ENCODE measurements around the gene GTF3A. TPM values are rescaled to one million over a fixed set of nuclear protein-coding genes. Genes with fewer than 3 reads are reported as not detected.

GTF3A gene
- total RNA-seq (2014; rRNA removed; shearing (Covaris generic)) (109 and 206 TPM in 2 replicates), polyA plus RNA-seq (2016; fragmentation: Nextera tagmentation; extraction: Ambion mirVana) (174 and 190 TPM in 2 replicates)
- long read RNA-seq, transcript GTF3A-201 (9 exons, 1,383 nt) = major isoform, 79 of 102 reads
- long read RNA-seq, partial matches to known transcripts = 9 of 102 reads
- long read RNA-seq, other reads (novel, unspliced or antisense) = 11 of 102 reads

DNA sequence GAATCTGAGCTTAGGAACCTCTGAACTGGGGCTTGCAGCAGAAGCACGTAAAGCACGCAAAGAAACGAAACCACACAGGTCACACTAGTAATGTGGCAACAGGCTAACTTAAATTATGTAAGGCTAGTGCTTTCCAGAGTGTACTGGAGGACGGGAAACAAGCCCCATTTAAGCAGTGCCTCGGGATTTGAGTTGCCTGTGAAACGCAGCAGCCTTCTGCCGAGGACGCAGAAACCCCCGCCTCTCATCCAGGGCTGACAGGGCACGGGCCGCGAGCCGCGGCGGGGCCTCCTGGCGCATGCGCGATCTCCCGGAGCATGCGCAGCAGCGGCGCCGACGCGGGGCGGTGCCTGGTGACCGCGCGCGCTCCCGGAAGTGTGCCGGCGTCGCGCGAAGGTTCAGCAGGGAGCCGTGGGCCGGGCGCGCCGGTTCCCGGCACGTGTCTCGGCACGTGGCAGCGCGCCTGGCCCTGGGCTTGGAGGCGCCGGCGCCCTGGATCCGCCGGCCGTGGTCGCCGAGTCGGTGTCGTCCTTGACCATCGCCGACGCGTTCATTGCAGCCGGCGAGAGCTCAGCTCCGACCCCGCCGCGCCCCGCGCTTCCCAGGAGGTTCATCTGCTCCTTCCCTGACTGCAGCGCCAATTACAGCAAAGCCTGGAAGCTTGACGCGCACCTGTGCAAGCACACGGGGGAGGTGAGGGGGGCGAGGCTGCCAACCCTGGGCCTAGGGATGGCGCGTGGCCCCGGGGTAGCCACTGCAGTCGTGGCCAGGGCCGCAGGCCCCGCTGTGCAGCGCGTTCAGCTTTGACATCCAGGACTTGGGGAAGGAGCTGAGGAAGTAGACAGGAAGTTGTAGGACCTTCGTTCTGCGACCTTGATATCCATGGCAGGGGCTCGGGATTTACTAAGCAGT lies at the start of gene GTF3A:
TSS of gene GTF3A (plus strand) at position 374 of the 912 bp plus-strand sequence.
- peaks cover 22% of the 10 kb centered on the region for H3K4me1 ChIP-seq (ENCODE audit: insufficient read depth)
- TF ChIP-seq POLR2AphosphoS5 (IDR thresholded peaks at IDR 0.05; ENCODE audit: low read depth) = peak; percentile 87
- TF ChIP-seq EZH2 (IDR thresholded peaks at IDR 0.05; ENCODE audit: low read depth, unreplicated experiment) = no peak
- H3F3A ChIP-seq (replicated peaks; ENCODE audit: low read depth) = no peaks in the 10 kb centered on the region
- Mint-ChIP-seq H3K27me3 (ENCODE audit: insufficient read depth, low read depth, poor library complexity) (peaks cover 8% of the 10 kb centered on the region), H3K4me3 (peak within 1 kb of the TSS; percentile 76), H3K4me1 (peaks cover 24% of the 10 kb centered on the region), H3K36me3 (ENCODE audit: low read depth) (peaks cover 24% of the 10 kb centered on the region), H3K27ac (no peak within 1 kb of the TSS), H3K9me3 (no peaks in the 10 kb centered on the region)
- no peaks in the 10 kb centered on the region for H3K9me2 ChIP-seq (ENCODE audit: insufficient read depth)
- peak within 1 kb of the TSS; percentile 100 for H2AFZ ChIP-seq
- DNase-seq (ENCODE audit: low spot score) (peak; percentile 84), ATAC-seq (peak; percentile 79)
- H3K4me2 ChIP-seq = peak within 1 kb of the TSS; percentile 98
- H3K27ac ChIP-seq (ENCODE audit: low read depth) = no peak within 1 kb of the TSS
- H3K36me3 ChIP-seq (ENCODE audit: insufficient read depth) = peaks cover 11% of the 10 kb centered on the region; the same call in 1 of the 2 replicates
- H3K79me2 ChIP-seq (replicated peaks; ENCODE audit: insufficient read depth) = peaks cover 31% of the 10 kb centered on the region
- peak within 1 kb of the TSS; percentile 88 for H3K4me3 ChIP-seq
- peaks cover 21% of the 10 kb centered on the region for H3K27me3 ChIP-seq (ENCODE audit: insufficient read depth)
- H4K20me1 ChIP-seq (replicated peaks; ENCODE audit: insufficient read depth) = no peaks in the 10 kb centered on the region; the same call in 1 of the 2 replicates

DNA sequence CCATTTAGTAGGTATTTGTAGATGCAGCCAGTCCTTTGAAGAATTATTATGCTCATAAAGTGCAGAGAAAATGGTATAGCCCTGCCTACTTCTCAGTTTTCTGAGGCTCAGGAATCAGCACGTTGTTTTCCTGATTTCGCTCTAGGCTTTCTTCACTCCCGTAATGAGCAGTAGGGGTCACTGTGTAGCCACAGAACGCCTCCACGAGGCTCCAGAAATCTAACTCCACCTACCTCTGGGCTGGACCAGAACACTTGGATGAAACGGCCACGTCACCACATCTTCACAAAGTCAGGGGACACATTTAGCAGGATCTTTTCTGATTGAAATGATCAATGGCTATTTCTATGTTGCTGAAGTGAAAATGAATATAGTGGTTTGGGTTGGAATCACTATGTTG lies 49.8 kb upstream of the GTF3A start:
- H3K27ac Mint-ChIP-seq = no peak overlapping the region
- TF ChIP-seq, protein P1, sequence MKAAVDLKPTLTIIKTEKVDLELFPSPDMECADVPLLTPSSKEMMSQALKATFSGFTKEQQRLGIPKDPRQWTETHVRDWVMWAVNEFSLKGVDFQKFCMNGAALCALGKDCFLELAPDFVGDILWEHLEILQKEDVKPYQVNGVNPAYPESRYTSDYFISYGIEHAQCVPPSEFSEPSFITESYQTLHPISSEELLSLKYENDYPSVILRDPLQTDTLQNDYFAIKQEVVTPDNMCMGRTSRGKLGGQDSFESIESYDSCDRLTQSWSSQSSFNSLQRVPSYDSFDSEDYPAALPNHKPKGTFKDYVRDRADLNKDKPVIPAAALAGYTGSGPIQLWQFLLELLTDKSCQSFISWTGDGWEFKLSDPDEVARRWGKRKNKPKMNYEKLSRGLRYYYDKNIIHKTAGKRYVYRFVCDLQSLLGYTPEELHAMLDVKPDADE (IDR thresholded peaks at IDR 0.05) = no peak
- TF ChIP-seq, protein P2, sequence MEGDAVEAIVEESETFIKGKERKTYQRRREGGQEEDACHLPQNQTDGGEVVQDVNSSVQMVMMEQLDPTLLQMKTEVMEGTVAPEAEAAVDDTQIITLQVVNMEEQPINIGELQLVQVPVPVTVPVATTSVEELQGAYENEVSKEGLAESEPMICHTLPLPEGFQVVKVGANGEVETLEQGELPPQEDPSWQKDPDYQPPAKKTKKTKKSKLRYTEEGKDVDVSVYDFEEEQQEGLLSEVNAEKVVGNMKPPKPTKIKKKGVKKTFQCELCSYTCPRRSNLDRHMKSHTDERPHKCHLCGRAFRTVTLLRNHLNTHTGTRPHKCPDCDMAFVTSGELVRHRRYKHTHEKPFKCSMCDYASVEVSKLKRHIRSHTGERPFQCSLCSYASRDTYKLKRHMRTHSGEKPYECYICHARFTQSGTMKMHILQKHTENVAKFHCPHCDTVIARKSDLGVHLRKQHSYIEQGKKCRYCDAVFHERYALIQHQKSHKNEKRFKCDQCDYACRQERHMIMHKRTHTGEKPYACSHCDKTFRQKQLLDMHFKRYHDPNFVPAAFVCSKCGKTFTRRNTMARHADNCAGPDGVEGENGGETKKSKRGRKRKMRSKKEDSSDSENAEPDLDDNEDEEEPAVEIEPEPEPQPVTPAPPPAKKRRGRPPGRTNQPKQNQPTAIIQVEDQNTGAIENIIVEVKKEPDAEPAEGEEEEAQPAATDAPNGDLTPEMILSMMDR (conservative IDR thresholded peaks at IDR 0.05; ENCODE audit: low read depth in 2 of 2) = peak; percentile 81 to 90
- TF ChIP-seq, protein P3, sequence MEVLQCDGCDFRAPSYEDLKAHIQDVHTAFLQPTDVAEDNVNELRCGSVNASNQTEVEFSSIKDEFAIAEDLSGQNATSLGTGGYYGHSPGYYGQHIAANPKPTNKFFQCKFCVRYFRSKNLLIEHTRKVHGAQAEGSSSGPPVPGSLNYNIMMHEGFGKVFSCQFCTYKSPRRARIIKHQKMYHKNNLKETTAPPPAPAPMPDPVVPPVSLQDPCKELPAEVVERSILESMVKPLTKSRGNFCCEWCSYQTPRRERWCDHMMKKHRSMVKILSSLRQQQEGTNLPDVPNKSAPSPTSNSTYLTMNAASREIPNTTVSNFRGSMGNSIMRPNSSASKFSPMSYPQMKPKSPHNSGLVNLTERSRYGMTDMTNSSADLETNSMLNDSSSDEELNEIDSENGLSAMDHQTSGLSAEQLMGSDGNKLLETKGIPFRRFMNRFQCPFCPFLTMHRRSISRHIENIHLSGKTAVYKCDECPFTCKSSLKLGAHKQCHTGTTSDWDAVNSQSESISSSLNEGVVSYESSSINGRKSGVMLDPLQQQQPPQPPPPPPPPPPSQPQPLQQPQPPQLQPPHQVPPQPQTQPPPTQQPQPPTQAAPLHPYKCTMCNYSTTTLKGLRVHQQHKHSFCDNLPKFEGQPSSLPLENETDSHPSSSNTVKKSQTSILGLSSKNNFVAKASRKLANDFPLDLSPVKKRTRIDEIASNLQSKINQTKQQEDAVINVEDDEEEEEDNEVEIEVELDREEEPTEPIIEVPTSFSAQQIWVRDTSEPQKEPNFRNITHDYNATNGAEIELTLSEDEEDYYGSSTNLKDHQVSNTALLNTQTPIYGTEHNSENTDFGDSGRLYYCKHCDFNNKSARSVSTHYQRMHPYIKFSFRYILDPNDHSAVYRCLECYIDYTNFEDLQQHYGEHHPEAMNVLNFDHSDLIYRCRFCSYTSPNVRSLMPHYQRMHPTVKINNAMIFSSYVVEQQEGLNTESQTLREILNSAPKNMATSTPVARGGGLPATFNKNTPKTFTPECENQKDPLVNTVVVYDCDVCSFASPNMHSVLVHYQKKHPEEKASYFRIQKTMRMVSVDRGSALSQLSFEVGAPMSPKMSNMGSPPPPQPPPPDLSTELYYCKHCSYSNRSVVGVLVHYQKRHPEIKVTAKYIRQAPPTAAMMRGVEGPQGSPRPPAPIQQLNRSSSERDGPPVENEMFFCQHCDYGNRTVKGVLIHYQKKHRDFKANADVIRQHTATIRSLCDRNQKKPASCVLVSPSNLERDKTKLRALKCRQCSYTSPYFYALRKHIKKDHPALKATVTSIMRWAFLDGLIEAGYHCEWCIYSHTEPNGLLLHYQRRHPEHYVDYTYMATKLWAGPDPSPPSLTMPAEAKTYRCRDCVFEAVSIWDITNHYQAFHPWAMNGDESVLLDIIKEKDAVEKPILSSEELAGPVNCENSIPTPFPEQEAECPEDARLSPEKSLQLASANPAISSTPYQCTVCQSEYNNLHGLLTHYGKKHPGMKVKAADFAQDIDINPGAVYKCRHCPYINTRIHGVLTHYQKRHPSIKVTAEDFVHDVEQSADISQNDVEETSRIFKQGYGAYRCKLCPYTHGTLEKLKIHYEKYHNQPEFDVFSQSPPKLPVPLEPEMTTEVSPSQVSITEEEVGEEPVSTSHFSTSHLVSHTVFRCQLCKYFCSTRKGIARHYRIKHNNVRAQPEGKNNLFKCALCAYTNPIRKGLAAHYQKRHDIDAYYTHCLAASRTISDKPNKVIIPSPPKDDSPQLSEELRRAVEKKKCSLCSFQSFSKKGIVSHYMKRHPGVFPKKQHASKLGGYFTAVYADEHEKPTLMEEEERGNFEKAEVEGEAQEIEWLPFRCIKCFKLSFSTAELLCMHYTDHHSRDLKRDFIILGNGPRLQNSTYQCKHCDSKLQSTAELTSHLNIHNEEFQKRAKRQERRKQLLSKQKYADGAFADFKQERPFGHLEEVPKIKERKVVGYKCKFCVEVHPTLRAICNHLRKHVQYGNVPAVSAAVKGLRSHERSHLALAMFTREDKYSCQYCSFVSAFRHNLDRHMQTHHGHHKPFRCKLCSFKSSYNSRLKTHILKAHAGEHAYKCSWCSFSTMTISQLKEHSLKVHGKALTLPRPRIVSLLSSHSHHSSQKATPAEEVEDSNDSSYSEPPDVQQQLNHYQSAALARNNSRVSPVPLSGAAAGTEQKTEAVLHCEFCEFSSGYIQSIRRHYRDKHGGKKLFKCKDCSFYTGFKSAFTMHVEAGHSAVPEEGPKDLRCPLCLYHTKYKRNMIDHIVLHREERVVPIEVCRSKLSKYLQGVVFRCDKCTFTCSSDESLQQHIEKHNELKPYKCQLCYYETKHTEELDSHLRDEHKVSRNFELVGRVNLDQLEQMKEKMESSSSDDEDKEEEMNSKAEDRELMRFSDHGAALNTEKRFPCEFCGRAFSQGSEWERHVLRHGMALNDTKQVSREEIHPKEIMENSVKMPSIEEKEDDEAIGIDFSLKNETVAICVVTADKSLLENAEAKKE (CRISPR knock-in tag; IDR thresholded peaks at IDR 0.05) = no peak
- TF ChIP-seq CREB1 (CRISPR knock-in tag; IDR thresholded peaks at IDR 0.05; ENCODE audit: low read depth) = peak; percentile 60; the same call in 1 of the 2 replicates

More for the DNA sequence above, 49.8 kb upstream of the GTF3A start:
- Histone ChIP-seq H3K27me3 (ENCODE audit: insufficient read depth) (no peaks in the 10 kb centered on the region), H2AFZ (no peak overlapping the region), H3K4me3 (no peak overlapping the region), H3K79me2 (replicated peaks; ENCODE audit: insufficient read depth) (no peaks in the 10 kb centered on the region), H3K36me3 (ENCODE audit: insufficient read depth) (no peaks in the 10 kb centered on the region), H3K4me1 (ENCODE audit: insufficient read depth) (peaks cover 4% of the 10 kb centered on the region; the same call in 1 of the 2 replicates), H3F3A (replicated peaks; ENCODE audit: low read depth) (no peaks in the 10 kb centered on the region), H3K4me2 (no peak overlapping the region), H3K27ac (ENCODE audit: low read depth) (no peak overlapping the region), H3K9me2 (ENCODE audit: insufficient read depth) (no peaks in the 10 kb centered on the region), H4K20me1 (replicated peaks; ENCODE audit: insufficient read depth) (no peaks in the 10 kb centered on the region)
- Mint-ChIP-seq H3K4me3 (no peak overlapping the region), H3K27me3 (ENCODE audit: insufficient read depth, low read depth, poor library complexity) (peaks cover 11% of the 10 kb centered on the region), H3K9me3 (peaks cover 2% of the 10 kb centered on the region; the same call in 2 of the 3 replicates), H3K36me3 (ENCODE audit: low read depth) (no peaks in the 10 kb centered on the region), H3K4me1 (peaks cover 21% of the 10 kb centered on the region)
- ATAC-seq (peak; percentile 90), DNase-seq (ENCODE audit: low spot score) (peak; percentile 89)

All from GM23338 (cell line).